Measurements from ENCODE around the gene MYH9.
"Not testable (repeated sequence)": the region's sequence is repeated elsewhere in the genome, so short reads cannot be mapped to it uniquely, and the experiment has no call there.

The MYH9 gene

GRCh38 chr22:36409911-36410756, 22.4 kb upstream of the MYH9 start:
- no peak for DNase-seq (ENCODE audit: extremely low read depth, low read depth)
- TF ChIP-seq CTCF (IDR thresholded peaks at IDR 0.05; ENCODE audit: low read depth, low read length, missing control alignments), result no peak
- peak overlapping the region; percentile 20; the same call in 1 of the 2 replicates for H3K4me3 ChIP-seq (replicated peaks; ENCODE audit: low read depth, low read length)

- DNase-seq (ENCODE audit: extremely low read depth, low read depth); H3K4me3 ChIP-seq (replicated peaks; ENCODE audit: low read depth, low read length): not testable (repeated sequence)
Observed at GRCh38 chr22:36409554-36409910, 21.8 kb upstream of the MYH9 start.

- no peak overlapping the region for H3K4me3 ChIP-seq (replicated peaks; ENCODE audit: low read depth, low read length)
- TF ChIP-seq CTCF (IDR thresholded peaks at IDR 0.05; ENCODE audit: low read depth, low read length, missing control alignments), result no peak
- DNase-seq (ENCODE audit: extremely low read depth, low read depth), result no peak
Observed at GRCh38 chr22:36409056-36409455, 21.3 kb upstream of the MYH9 start.

GRCh38 chr22:36406721-36407120, 19.0 kb upstream of the MYH9 start:
- no peak overlapping the region for H3K4me3 ChIP-seq (replicated peaks; ENCODE audit: low read depth, low read length)
- no peak for DNase-seq (ENCODE audit: extremely low read depth, low read depth)
- TF ChIP-seq CTCF (IDR thresholded peaks at IDR 0.05; ENCODE audit: low read depth, low read length, missing control alignments), result no peak

GRCh38 chr22:36405671-36406538, 18.1 kb upstream of the MYH9 start:
- no peak for TF ChIP-seq CTCF (IDR thresholded peaks at IDR 0.05; ENCODE audit: low read depth, low read length, missing control alignments)
- no peak for DNase-seq (ENCODE audit: extremely low read depth, low read depth)
- H3K4me3 ChIP-seq (replicated peaks; ENCODE audit: low read depth, low read length), result no peak overlapping the region

- DNase-seq (ENCODE audit: extremely low read depth, low read depth), result no peak
- TF ChIP-seq CTCF (IDR thresholded peaks at IDR 0.05; ENCODE audit: low read depth, low read length, missing control alignments), result no peak
Observed at GRCh38 chr22:36405221-36405661, 17.5 kb upstream of the MYH9 start.

GRCh38 chr22:36404446-36404845, 16.7 kb upstream of the MYH9 start:
- no peak for TF ChIP-seq CTCF (IDR thresholded peaks at IDR 0.05; ENCODE audit: low read depth, low read length, missing control alignments)
- H3K4me3 ChIP-seq (replicated peaks; ENCODE audit: low read depth, low read length), result no peak overlapping the region
- DNase-seq (ENCODE audit: extremely low read depth, low read depth), result no peak

More at GRCh38 chr22:36405221-36405661, 17.5 kb upstream of the MYH9 start:
- no peak overlapping the region for H3K4me3 ChIP-seq (replicated peaks; ENCODE audit: low read depth, low read length)
